HG03575 (cell line): ENCODE results near the gene CACNA2D3.

ENCODE experiments used
- ATAC-seq: cut with Tn5 transposase; IDR thresholded peaks from one replicate; pipeline ENCODE4 v1.9.1; 2021; ENCODE audit not compliant: unreplicated experiment, insufficient number of reproducible peaks, low FRiP score; ENCODE audit errors: extremely low read depth

CACNA2D3 gene

DNA sequence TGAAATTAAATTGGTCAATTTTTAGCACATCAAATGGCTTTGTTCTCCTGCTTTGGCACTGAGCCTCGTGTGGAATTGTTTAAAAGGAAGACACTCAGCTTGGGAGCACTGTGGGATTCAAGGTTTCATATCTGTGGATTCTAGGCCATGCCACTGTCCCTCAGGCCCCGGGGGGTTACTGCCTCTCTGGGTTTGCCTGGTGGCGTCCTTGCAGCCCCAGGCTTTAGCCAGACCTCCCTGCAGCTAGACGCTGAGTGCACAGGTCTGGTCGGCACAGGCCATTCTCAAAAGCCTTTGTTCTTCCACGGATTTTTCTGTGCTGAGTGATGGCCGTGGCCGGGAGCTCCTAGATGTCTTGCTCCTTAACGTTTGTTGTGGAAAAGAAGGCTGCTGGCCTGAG lies 76.2 kb downstream of the CACNA2D3 start:
- ATAC-seq, result no peak

- no peak for ATAC-seq
Observed at GRCh38 chr3:54202054-54202453, 79.7 kb downstream of the CACNA2D3 start.

DNA sequence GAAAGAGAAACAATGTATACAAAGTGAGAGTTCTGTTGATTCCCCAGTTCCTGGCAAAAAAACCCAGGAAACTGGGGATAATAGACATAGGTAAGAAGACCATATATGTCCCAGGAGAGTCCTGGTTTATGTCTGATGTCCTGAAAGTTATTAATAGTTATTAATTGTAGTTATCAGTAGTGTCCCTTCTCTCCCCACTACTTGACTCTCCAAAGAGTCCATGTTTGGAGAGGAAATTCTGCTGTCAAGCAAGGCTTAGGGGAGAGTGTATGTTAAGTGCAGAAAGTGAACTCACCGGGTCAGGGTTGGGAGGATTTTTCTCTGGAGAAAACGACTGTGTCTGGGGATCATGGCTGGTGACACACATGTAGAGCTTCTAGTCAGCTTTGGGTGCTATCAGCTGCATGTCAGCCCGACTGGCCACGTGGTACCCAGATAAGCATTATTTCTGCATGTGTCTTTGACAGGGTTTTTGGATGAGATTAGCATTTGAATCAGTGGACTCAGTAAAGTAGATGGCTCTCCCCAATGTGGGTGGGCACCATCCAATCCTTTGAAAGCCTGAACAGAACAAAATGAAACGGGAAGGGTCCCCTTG lies 80.4 kb downstream of the CACNA2D3 start:
- ATAC-seq, result no peak

DNA sequence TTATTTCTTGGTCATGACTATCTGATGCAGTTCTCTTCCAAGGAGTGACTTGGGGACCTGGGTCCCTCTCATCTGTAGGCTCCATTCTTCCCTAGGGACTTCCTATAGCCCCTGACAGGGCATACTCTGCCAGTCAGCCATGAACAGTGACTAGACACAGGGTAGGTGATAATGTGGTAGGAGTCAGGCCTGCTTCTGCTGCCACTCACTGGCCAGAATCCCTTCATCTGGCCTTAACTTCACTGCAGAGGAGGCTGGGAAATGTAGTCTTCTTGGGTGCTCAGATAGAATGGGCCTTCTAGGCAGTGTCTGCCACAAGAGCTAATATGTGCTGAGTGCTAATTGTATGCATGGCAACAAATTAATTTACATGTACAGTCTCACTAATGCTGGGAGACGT lies 84.5 kb downstream of the CACNA2D3 start:
- no peak for ATAC-seq

GRCh38 chr3:54211097-54211496 lies 88.7 kb downstream of the CACNA2D3 start:
- no peak for ATAC-seq

GRCh38 chr3:54212723-54213122 lies 90.4 kb downstream of the CACNA2D3 start:
- no peak for ATAC-seq

GRCh38 chr3:54213907-54214306 lies 91.6 kb downstream of the CACNA2D3 start:
- ATAC-seq, result no peak

- no peak for ATAC-seq
Observed at GRCh38 chr3:54214845-54215244, 92.5 kb downstream of the CACNA2D3 start.

GRCh38 chr3:54215521-54215920 lies 93.2 kb downstream of the CACNA2D3 start:
- ATAC-seq, result no peak

DNA sequence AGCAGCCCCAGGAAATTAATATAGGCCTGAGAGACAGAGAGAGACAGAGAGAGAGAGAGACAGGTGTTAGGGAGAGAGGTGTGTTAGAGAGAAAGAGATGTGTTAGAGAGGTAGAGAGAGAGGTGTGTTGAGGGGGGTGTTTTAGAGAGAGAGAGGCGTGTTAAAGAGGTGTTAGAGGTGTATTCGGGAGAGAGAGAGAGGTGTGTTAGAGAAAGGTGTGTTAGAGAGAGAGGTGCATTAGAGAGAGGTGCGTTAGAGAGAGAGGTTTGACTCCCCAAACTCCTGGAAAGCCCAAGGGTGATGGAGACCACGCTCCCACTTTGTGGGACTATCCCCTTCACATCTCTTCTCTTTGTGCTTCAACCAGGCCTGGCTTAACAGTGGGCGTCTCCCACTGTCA lies 95.5 kb downstream of the CACNA2D3 start:
- ATAC-seq, result no peak

GRCh38 chr3:54222316-54222715 lies 100.0 kb downstream of the CACNA2D3 start:
- no peak for ATAC-seq

DNA sequence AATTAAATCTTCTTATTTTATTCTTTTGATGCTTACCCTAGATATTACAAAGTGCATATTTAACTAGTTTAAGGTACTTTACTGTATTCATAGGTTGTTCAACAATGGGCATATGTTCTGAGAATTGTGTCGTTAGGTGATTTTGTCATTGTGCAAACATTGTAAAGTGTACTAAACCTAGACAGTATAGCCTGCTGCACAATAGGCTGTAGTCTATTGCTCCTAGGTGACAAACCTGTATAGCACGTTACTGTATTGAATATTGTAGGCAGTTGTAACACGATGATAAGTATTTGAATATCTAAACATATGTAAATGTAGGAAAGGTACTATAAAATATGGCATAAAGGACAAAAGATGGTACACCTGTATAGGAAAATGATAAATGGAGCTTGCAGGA lies 100.7 kb downstream of the CACNA2D3 start:
- ATAC-seq, result no peak

GRCh38 chr3:54225841-54226528 lies 103.6 kb downstream of the CACNA2D3 start:
- ATAC-seq, result no peak

- no peak for ATAC-seq
Observed at GRCh38 chr3:54228806-54229205, 106.5 kb downstream of the CACNA2D3 start.

DNA sequence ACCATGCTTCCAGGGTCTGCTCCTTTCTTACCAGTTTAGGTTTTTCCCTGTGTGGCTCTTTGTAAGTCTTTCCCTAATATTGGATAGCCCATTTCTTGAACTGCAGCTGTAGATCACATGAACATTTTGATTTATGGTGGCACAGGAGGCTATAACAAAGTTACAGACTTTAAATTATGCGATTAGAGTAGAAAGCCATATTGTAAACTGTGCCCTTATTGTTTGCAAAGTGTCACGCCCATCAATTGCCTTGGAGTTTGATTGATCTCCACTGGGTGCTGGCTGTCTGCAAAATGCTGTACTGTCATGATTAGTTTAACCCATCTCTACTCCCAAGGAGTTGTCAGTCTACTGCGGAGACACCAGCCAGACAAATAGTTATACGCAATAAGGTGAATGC lies 110.3 kb downstream of the CACNA2D3 start:
- no peak for ATAC-seq

DNA sequence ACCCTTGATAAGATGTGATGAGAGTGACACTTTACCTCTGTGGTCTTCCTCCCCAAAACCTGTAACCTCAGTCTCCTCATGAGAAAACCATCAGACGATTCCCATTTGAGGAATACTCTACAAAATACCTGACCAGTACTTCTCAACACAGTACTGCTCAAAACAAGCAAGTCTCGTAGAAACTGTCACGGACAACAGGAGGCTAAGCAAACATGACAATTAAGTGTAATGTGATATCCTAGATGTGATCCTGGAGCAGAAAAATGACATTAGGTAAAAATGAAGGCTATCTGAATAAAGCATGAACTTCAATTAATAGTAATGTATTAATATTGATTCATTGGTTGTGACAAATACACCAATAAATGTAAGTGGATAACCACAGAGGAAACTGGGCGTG lies 113.6 kb downstream of the CACNA2D3 start:
- no peak for ATAC-seq

- ATAC-seq, result no peak
Observed at GRCh38 chr3:54237109-54237508, 114.8 kb downstream of the CACNA2D3 start.

GRCh38 chr3:54237788-54238502 lies 115.6 kb downstream of the CACNA2D3 start:
- no peak for ATAC-seq

DNA sequence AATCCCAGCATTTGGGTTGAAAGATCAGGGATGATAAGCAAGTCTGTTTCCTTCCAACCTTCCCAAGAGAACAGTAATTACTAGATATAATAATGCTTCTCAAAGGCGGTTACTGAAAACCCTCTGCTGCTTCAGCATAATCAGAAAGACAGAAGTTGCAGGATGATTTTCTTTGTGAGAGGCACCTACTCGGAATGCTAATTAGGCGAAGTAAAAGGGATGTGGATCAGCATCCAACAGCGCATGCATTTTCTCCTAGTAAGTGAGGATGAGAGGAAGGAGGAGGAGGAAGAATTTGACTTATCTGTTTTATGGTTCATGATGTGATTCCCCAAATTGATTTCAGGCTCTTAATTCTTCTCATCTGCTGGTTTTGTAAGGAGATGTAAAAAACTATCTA lies 118.0 kb downstream of the CACNA2D3 start:
- no peak for ATAC-seq
